ENCODE measurements around the gene DPYD.

DNA sequence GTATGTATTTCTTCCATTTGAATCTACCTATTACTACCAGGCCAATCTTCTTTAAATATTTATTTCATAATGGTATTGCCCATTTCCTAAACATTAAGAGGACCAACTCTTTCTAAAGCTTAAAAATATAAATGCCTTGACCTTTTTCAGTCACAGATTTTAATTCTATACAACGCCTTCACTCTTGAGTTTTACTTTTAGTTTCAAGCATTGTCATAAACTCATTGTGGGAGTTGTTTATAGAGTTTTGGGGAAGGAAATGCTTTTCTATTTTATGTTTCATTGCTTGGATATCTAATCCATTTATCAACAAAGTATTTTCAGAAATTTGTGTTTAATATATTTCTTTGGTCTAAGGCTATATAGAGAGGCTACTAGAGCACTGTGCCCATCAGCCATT is 155.8 kb downstream of the DPYD start:
- TF ChIP-seq POLR2AphosphoS5 (IDR thresholded peaks at IDR 0.05; ENCODE audit: low read depth, low read length), result no peak
- TF ChIP-seq EP300 (IDR thresholded peaks at IDR 0.05; ENCODE audit: borderline replicate concordance in 1 of 2, low read depth in 1 of 2, low read length in 1 of 2), result no peak
- no peak for TF ChIP-seq TEAD4 (IDR thresholded peaks at IDR 0.05; ENCODE audit: borderline replicate concordance, insufficient read depth)
- TF ChIP-seq JUND (IDR thresholded peaks at IDR 0.05), result no peak
- no peak for TF ChIP-seq CTCF (IDR thresholded peaks at IDR 0.05)
